Liver (tissue), 3 donors: ENCODE measurements around the gene PREX1.

Experiments
- CTCF ChIP-seq: fragments of 150-350 bp; IDR thresholded peaks from 2 replicates; pipeline ENCODE4 v1.5.1; 2017; ENCODE audit warnings: improper control_type of control experiment, low read depth, low read length; ENCODE audit not compliant: missing input control
- GABPA ChIP-seq, 2 donors: IDR thresholded peaks in 1 of 2; conservative IDR thresholded peaks in 1 of 2; 2 replicates each; pipeline ENCODE4 v1.6.1; 2016; ENCODE audit warnings: antibody characterized with exemption in 2 of 2, mild to moderate bottlenecking in 1 of 2, moderate library complexity in 1 of 2
- YY1 ChIP-seq: IDR thresholded peaks from 2 replicates; pipeline ENCODE4 v1.6.1; 2016; ENCODE audit warnings: antibody characterized with exemption, mild to moderate bottlenecking
- TF ChIP-seq, protein P1 (sequence below): IDR thresholded peaks from 2 replicates; pipeline ENCODE4 v1.6.1; 2016; ENCODE audit warnings: antibody characterized with exemption
- TF ChIP-seq, protein P2 (sequence below): IDR thresholded peaks from 2 replicates; pipeline ENCODE4 v1.6.1; 2016; ENCODE audit warnings: antibody characterized with exemption, mild to moderate bottlenecking
- donor health status: healthy.
- donor health status: healthy.

- TF ChIP-seq, protein P1, sequence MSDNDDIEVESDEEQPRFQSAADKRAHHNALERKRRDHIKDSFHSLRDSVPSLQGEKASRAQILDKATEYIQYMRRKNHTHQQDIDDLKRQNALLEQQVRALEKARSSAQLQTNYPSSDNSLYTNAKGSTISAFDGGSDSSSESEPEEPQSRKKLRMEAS: no peak
- TF ChIP-seq CTCF: no peak
- TF ChIP-seq GABPA (IDR thresholded peaks at IDR 0.05 in 1 of 2, conservative IDR thresholded peaks at IDR 0.05 in 1 of 2): no peak
- TF ChIP-seq, protein P2, sequence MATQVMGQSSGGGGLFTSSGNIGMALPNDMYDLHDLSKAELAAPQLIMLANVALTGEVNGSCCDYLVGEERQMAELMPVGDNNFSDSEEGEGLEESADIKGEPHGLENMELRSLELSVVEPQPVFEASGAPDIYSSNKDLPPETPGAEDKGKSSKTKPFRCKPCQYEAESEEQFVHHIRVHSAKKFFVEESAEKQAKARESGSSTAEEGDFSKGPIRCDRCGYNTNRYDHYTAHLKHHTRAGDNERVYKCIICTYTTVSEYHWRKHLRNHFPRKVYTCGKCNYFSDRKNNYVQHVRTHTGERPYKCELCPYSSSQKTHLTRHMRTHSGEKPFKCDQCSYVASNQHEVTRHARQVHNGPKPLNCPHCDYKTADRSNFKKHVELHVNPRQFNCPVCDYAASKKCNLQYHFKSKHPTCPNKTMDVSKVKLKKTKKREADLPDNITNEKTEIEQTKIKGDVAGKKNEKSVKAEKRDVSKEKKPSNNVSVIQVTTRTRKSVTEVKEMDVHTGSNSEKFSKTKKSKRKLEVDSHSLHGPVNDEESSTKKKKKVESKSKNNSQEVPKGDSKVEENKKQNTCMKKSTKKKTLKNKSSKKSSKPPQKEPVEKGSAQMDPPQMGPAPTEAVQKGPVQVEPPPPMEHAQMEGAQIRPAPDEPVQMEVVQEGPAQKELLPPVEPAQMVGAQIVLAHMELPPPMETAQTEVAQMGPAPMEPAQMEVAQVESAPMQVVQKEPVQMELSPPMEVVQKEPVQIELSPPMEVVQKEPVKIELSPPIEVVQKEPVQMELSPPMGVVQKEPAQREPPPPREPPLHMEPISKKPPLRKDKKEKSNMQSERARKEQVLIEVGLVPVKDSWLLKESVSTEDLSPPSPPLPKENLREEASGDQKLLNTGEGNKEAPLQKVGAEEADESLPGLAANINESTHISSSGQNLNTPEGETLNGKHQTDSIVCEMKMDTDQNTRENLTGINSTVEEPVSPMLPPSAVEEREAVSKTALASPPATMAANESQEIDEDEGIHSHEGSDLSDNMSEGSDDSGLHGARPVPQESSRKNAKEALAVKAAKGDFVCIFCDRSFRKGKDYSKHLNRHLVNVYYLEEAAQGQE: no peak
- no peak for TF ChIP-seq YY1
These were observed 230.1 kb downstream of the PREX1 start for GRCh38 chr20:48597521-48598302.
